ENCODE results near the gene BTN3A1. TPM values are rescaled to one million over a fixed set of nuclear protein-coding genes. Genes with fewer than 3 reads are reported as not detected.

The BTN3A1 gene
- total and polyA plus RNA-seq, 2 of the 13 experiments (the other 11 are each of a cell fraction or from before 2014, with no cell fraction given), result 13.3 to 14.0 TPM

DNA sequence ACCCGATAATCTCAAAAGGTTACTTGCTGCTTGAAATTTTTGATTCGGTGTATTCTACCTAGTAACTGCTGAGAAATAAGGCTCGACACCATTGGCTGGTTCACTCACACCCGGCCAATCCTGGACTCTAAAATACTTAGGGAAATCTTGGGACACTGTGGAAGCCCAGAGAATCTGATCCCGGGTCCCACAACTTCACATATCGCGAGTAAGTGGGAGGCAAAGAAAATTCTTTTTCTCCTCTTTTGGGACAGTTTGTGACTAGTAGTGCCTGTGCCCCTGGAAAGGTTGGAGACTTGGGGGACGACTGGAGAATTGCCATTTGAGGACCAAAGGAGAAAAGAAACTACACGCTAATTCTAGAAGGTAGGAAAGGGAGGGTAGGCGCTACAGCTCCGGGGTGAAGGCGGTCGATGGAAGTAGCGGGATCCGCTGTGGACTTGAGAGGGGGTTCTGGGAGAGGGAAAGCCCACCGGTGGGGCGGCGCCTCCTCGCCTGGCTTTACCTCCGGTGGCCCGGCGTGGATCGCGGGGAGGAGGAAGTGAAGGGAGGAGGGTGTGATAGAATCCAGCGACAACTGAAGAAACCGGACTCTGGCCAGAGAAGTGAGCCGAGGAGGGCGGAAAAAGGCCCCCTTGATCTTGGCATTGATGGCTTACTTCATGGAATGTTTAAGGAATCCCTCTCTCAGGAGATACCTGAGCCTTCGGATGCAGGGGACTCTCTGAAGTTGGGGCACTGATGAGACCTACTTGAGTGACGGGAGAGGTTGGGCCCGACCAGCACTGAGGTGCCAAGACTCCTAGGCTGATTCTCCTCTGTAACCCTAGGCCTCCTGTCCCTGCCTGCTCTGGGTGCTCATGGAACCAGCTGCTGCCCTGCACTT is 19.4 kb downstream of the BTN3A1 start (continued):
- no peak for TF ChIP-seq TMF1 (CRISPR knock-in tag; IDR thresholded peaks at IDR 0.05; ENCODE audit: low read depth)
- TF ChIP-seq, protein P1, sequence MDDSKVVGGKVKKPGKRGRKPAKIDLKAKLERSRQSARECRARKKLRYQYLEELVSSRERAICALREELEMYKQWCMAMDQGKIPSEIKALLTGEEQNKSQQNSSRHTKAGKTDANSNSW (CRISPR knock-in tag; IDR thresholded peaks at IDR 0.05; ENCODE audit: borderline replicate concordance), result no peak
- no peak for TF ChIP-seq LRRFIP1 (CRISPR knock-in tag; conservative IDR thresholded peaks at IDR 0.05)
- TF ChIP-seq, protein P2, sequence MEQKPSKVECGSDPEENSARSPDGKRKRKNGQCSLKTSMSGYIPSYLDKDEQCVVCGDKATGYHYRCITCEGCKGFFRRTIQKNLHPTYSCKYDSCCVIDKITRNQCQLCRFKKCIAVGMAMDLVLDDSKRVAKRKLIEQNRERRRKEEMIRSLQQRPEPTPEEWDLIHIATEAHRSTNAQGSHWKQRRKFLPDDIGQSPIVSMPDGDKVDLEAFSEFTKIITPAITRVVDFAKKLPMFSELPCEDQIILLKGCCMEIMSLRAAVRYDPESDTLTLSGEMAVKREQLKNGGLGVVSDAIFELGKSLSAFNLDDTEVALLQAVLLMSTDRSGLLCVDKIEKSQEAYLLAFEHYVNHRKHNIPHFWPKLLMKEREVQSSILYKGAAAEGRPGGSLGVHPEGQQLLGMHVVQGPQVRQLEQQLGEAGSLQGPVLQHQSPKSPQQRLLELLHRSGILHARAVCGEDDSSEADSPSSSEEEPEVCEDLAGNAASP (CRISPR knock-in tag; IDR thresholded peaks at IDR 0.05; ENCODE audit: borderline replicate concordance), result no peak
- peak; percentile 94 for TF ChIP-seq ZNF619 (CRISPR knock-in tag; IDR thresholded peaks at IDR 0.05)
- TF ChIP-seq ZEB1 (IDR thresholded peaks at IDR 0.05; ENCODE audit: insufficient replicate concordance, low read depth), result no peak
- TF ChIP-seq, protein P3, sequence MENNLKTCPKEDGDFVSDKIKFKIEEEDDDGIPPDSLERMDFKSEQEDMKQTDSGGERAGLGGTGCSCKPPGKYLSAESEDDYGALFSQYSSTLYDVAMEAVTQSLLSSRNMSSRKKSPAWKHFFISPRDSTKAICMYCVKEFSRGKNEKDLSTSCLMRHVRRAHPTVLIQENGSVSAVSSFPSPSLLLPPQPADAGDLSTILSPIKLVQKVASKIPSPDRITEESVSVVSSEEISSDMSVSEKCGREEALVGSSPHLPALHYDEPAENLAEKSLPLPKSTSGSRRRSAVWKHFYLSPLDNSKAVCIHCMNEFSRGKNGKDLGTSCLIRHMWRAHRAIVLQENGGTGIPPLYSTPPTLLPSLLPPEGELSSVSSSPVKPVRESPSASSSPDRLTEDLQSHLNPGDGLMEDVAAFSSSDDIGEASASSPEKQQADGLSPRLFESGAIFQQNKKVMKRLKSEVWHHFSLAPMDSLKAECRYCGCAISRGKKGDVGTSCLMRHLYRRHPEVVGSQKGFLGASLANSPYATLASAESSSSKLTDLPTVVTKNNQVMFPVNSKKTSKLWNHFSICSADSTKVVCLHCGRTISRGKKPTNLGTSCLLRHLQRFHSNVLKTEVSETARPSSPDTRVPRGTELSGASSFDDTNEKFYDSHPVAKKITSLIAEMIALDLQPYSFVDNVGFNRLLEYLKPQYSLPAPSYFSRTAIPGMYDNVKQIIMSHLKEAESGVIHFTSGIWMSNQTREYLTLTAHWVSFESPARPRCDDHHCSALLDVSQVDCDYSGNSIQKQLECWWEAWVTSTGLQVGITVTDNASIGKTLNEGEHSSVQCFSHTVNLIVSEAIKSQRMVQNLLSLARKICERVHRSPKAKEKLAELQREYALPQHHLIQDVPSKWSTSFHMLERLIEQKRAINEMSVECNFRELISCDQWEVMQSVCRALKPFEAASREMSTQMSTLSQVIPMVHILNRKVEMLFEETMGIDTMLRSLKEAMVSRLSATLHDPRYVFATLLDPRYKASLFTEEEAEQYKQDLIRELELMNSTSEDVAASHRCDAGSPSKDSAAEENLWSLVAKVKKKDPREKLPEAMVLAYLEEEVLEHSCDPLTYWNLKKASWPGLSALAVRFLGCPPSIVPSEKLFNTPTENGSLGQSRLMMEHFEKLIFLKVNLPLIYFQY (CRISPR knock-in tag; IDR thresholded peaks at IDR 0.05; ENCODE audit: borderline replicate concordance), result no peak; the same call in 1 of the 2 replicates
- TF ChIP-seq IRF2 (CRISPR knock-in tag; IDR thresholded peaks at IDR 0.05), result no peak
- no peak for TF ChIP-seq ZNF788 (CRISPR knock-in tag; IDR thresholded peaks at IDR 0.05; ENCODE audit: borderline replicate concordance)
- TF ChIP-seq MAFK (conservative IDR thresholded peaks at IDR 0.05 in 1 of 2, IDR thresholded peaks at IDR 0.05 in 1 of 2; ENCODE audit: low read length in 2 of 2), result no peak
- TF ChIP-seq GABPB1 (CRISPR knock-in tag; IDR thresholded peaks at IDR 0.05), result peak; percentile 51; the same call in 1 of the 2 replicates
- TF ChIP-seq ZNF121 (CRISPR knock-in tag; IDR thresholded peaks at IDR 0.05), result no peak
- TF ChIP-seq ZNF597 (CRISPR knock-in tag; IDR thresholded peaks at IDR 0.05), result no peak
- no peak for TF ChIP-seq ETV5 (CRISPR knock-in tag; IDR thresholded peaks at IDR 0.05; ENCODE audit: borderline replicate concordance)
- TF ChIP-seq NR2F6 (IDR thresholded peaks at IDR 0.05), result no peak
- TF ChIP-seq NR2F6 (CRISPR knock-in tag; IDR thresholded peaks at IDR 0.05), result no peak
- 0 out of 2 replicates have a peak, but pooled peaks have one; percentile 53 for TF ChIP-seq ZBTB7A (CRISPR knock-in tag; IDR thresholded peaks at IDR 0.05)
- no peak for TF ChIP-seq SCMH1 (CRISPR knock-in tag; IDR thresholded peaks at IDR 0.05; ENCODE audit: borderline replicate concordance)
- TF ChIP-seq EEA1 (CRISPR knock-in tag; IDR thresholded peaks at IDR 0.05; ENCODE audit: borderline replicate concordance), result 0 out of 2 replicates have a peak, but pooled peaks have one; percentile 78
- TF ChIP-seq ZNF264 (CRISPR knock-in tag; IDR thresholded peaks at IDR 0.05), result peak; percentile 48; the same call in 1 of the 2 replicates
